ENCODE measurements around the gene CEL.

GRCh38 chr9:133032171-133032570 lies 29.6 kb upstream of the CEL start:
- TF ChIP-seq, protein P1, sequence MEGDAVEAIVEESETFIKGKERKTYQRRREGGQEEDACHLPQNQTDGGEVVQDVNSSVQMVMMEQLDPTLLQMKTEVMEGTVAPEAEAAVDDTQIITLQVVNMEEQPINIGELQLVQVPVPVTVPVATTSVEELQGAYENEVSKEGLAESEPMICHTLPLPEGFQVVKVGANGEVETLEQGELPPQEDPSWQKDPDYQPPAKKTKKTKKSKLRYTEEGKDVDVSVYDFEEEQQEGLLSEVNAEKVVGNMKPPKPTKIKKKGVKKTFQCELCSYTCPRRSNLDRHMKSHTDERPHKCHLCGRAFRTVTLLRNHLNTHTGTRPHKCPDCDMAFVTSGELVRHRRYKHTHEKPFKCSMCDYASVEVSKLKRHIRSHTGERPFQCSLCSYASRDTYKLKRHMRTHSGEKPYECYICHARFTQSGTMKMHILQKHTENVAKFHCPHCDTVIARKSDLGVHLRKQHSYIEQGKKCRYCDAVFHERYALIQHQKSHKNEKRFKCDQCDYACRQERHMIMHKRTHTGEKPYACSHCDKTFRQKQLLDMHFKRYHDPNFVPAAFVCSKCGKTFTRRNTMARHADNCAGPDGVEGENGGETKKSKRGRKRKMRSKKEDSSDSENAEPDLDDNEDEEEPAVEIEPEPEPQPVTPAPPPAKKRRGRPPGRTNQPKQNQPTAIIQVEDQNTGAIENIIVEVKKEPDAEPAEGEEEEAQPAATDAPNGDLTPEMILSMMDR (IDR thresholded peaks at IDR 0.05) = no peak
- no peak for TF ChIP-seq POLR2A (IDR thresholded peaks at IDR 0.05)
- TF ChIP-seq POLR2AphosphoS5 (IDR thresholded peaks at IDR 0.05) = no peak
